Keratinocyte (primary cell): ENCODE data around the gene PIGH. TPM values are rescaled to one million over a fixed set of nuclear protein-coding genes. Genes with fewer than 3 reads are reported as not detected.

Experiments
- DNase-seq: peaks from one replicate; pipeline ENCODE4 v3.0.0-alpha.2; 2011; ENCODE audit warnings: low read depth, missing footprints, low spot score
- FAIRE-seq: peaks from 2 replicates; lab custom pipeline; 2011; peaks lifted over from hg19 to GRCh38; lab: Jason Lieb, UNC
- H2AFZ ChIP-seq: 2 replicates; pipeline ENCODE4 v1.6.0; 2012; ENCODE audit warnings: low read length, control low read depth, inconsistent platforms; ENCODE audit not compliant: control insufficient read depth
- H3K27ac ChIP-seq: 2 replicates; pipeline ENCODE4 v1.5.1; 2011; ENCODE audit warnings: low read length; ENCODE audit not compliant: control insufficient read depth, insufficient read depth
- H3K27me3 ChIP-seq: 3 replicates; pipeline ENCODE4 v1.6.0; 2011; ENCODE audit warnings: low read length; ENCODE audit not compliant: control insufficient read depth, insufficient read depth; ENCODE audit errors: extremely low read depth
- H3K36me3 ChIP-seq, 2 experiments: 2 replicates in 1 of 2; 3 replicates in 1 of 2; pipeline ENCODE4 v1.5.1; 2011; ENCODE audit warnings: low read length in 2 of 2, mild to moderate bottlenecking in 1 of 2; ENCODE audit not compliant: control insufficient read depth in 2 of 2, insufficient read depth in 2 of 2; ENCODE audit errors: extremely low read depth in 1 of 2
- H3K4me1 ChIP-seq: 3 replicates; pipeline ENCODE4 v1.5.1; 2011; ENCODE audit warnings: low read length; ENCODE audit not compliant: control insufficient read depth, insufficient read depth; ENCODE audit errors: extremely low read depth
- H3K4me2 ChIP-seq: 3 replicates; pipeline ENCODE4 v1.6.0; 2011; ENCODE audit warnings: low read depth, low read length; ENCODE audit not compliant: control insufficient read depth, insufficient read depth; ENCODE audit errors: extremely low read depth
- H3K4me3 ChIP-seq, 3 experiments: fragments of 200-600 bp in 1 of 3; sonication (generic) in 1 of 3; 2 replicates in 2 of 3; 3 replicates in 1 of 3; pipeline ENCODE4 v1.5.1; 2011 to 2016; ENCODE audit warnings: low read length in 3 of 3, mild to moderate bottlenecking in 3 of 3, control low read depth in 2 of 3, inconsistent platforms in 1 of 3, low read depth in 1 of 3, mixed read lengths in 1 of 3, mixed run types in 1 of 3, moderate library complexity in 1 of 3; ENCODE audit not compliant: control insufficient read depth in 2 of 3, insufficient read depth in 2 of 3; ENCODE audit errors: extremely low read depth in 1 of 3
- H3K79me2 ChIP-seq: 2 replicates; pipeline ENCODE4 v1.6.0; 2012; ENCODE audit warnings: low read length; ENCODE audit not compliant: control insufficient read depth, insufficient read depth
- H3K9ac ChIP-seq: 3 replicates; pipeline ENCODE4 v1.6.0; 2011; ENCODE audit warnings: low read length; ENCODE audit not compliant: control insufficient read depth, insufficient read depth; ENCODE audit errors: extremely low read depth
- H3K9me1 ChIP-seq: 3 replicates; pipeline ENCODE4 v1.6.0; 2011; ENCODE audit warnings: low read length; ENCODE audit not compliant: control insufficient read depth, insufficient read depth; ENCODE audit errors: extremely low read depth
- H3K9me3 ChIP-seq: 2 replicates; pipeline ENCODE4 v1.5.1; 2012; ENCODE audit warnings: low read depth, low read length; ENCODE audit not compliant: control insufficient read depth
- H4K20me1 ChIP-seq: 3 replicates; pipeline ENCODE4 v1.6.0; 2011; ENCODE audit warnings: low read length; ENCODE audit not compliant: control insufficient read depth, insufficient read depth; ENCODE audit errors: extremely low read depth
- CTCF ChIP-seq, 3 experiments: IDR thresholded peaks in 1 of 3; conservative IDR thresholded peaks in 1 of 3; optimal IDR thresholded peaks in 1 of 3; 2 replicates in 2 of 3; 3 replicates in 1 of 3; pipeline versions ENCODE3 to v1.5.1; 2011; ENCODE audit warnings: low read length in 3 of 3, mild to moderate bottlenecking in 3 of 3, moderate library complexity in 2 of 3, control low read depth in 1 of 3, inconsistent platforms in 1 of 3; ENCODE audit not compliant: insufficient read depth in 2 of 3; ENCODE audit errors: extremely low read depth in 1 of 3
- EZH2 ChIP-seq: IDR thresholded peaks from one replicate; pipeline ENCODE4 v1.6.1; 2012; ENCODE audit warnings: inconsistent platforms, mild to moderate bottlenecking, low read length, moderate library complexity
- dilution Hi-C: fragments of 300-500 bp; cut with MboI; formaldehyde crosslinking; loops from one replicate; pipeline ENCODE4 v1.7.0; 2020; ENCODE audit warnings: low sequenced_read_pairs; ENCODE audit not compliant: extremely low pct_ligation_motif_present
- polyA plus RNA-seq, 5 experiments: library from polyadenylated mRNA; depleted of rRNA in 3 of 5; stranded (reverse) in 3 of 5; stranded (forward) in 1 of 5; unstranded in 1 of 5; fragments of >200 nt; gene quantifications; 1 replicate in 1 of 5; 2 replicates in 3 of 5; 3 replicates in 1 of 5; pipeline versions ENCODE4 v1.2.1 to v1.2.3, GENCODE V29; 2011 to 2012; ENCODE audit warnings: missing spikeins in 2 of 5, low read depth in 1 of 5, low replicate concordance in 1 of 5

The PIGH gene
- polyA plus RNA-seq, 1 donor (not counting 4 experiments of a cell fraction or from before 2014, with no cell fraction given) = 29.9 TPM

GRCh38 chr14:67619446-67620216, 19.6 kb upstream of the PIGH start, which contains the start of gene ARG2:
TSS of gene ARG2 (plus strand) at chr14:67619920. CDS start at chr14:67619978, 58 bp downstream.
- DNase-seq (peak; percentile 66), FAIRE-seq (no peak)
- Histone ChIP-seq H3K4me1 (peaks cover 30% of the 10 kb centered on the region), H3K9ac (peak within 1 kb of the TSS; percentile 73), H3K4me3 (peak within 1 kb of the TSS; percentile 51 to 78 (median 75)), H3K4me2 (peak within 1 kb of the TSS; percentile 76), H4K20me1 (no peaks in the 10 kb centered on the region), H3K27ac (peak within 1 kb of the TSS; percentile 71), H3K27me3 (no peaks in the 10 kb centered on the region), H3K9me1 (no peaks in the 10 kb centered on the region), H2AFZ (peak within 1 kb of the TSS; percentile 94), H3K9me3 (no peaks in the 10 kb centered on the region), H3K79me2 (no peaks in the 10 kb centered on the region), H3K36me3 (peaks cover 0 to 4% of the 10 kb centered on the region in 2 experiments)
- dilution Hi-C loops = no loop called here
- TF ChIP-seq EZH2 (no peak), CTCF (optimal IDR thresholded peaks at IDR 0.05 in 1 of 3, IDR thresholded peaks at IDR 0.05 in 1 of 3, conservative IDR thresholded peaks at IDR 0.05 in 1 of 3; ENCODE audit: extremely low read depth in 1 of 3, insufficient read depth in 2 of 3, low read length in 3 of 3) (peak in 2 of 3 experiments; percentile 22 to 47)

- DNase-seq (peak; percentile 44), FAIRE-seq (peak; percentile 32)
- H3K4me1 ChIP-seq = peaks cover 25% of the 10 kb centered on the region
- H3K9ac ChIP-seq = no peak overlapping the region
- dilution Hi-C loops = no loop called here
- H3K36me3 ChIP-seq = no peaks in the 10 kb centered on the region
- no peak overlapping the region for H2AFZ ChIP-seq
- no peak overlapping the region for H3K4me3 ChIP-seq
- no peaks in the 10 kb centered on the region for H3K79me2 ChIP-seq
- no peaks in the 10 kb centered on the region for H3K9me3 ChIP-seq
- no peak overlapping the region for H3K4me2 ChIP-seq
- H3K27me3 ChIP-seq = no peaks in the 10 kb centered on the region
- H4K20me1 ChIP-seq = no peaks in the 10 kb centered on the region
- H3K27ac ChIP-seq = peak overlapping the region; percentile 71
- no peak for TF ChIP-seq EZH2
- peak; percentile 34 to 56 (median 43) for TF ChIP-seq CTCF (optimal IDR thresholded peaks at IDR 0.05 in 1 of 3, IDR thresholded peaks at IDR 0.05 in 1 of 3, conservative IDR thresholded peaks at IDR 0.05 in 1 of 3; ENCODE audit: extremely low read depth in 1 of 3, insufficient read depth in 2 of 3, low read length in 3 of 3)
- H3K9me1 ChIP-seq = no peaks in the 10 kb centered on the region
These were observed 18.6 kb upstream of the PIGH start for GRCh38 chr14:67618617-67619063.
